HL-60 (cell line): ENCODE measurements around the gene PPP2R2D.
"Not testable (repeated sequence)": the region's sequence is repeated elsewhere in the genome, so short reads cannot be mapped to it uniquely, and the experiment has no call there.

Source experiments
- DNase-seq, 2 experiments: peaks; one replicate each; pipeline ENCODE4 v3.0.0-alpha.2; 2010 to 2020; ENCODE audit warnings: low read depth in 1 of 2, low spot score in 1 of 2
- H3K27ac ChIP-seq: fragments of 250-450 bp; sonication (Bioruptor Pico); replicated peaks from 2 replicates; pipeline ENCODE4 v1.5.1; 2020; ENCODE audit warnings: mild to moderate bottlenecking, moderate library complexity
- H3K27me3 ChIP-seq: fragments of 250-450 bp; sonication (Bioruptor Pico); 2 replicates; pipeline ENCODE4 v1.5.1; 2021; ENCODE audit warnings: mild to moderate bottlenecking, moderate library complexity; ENCODE audit not compliant: insufficient read depth, poor library complexity, severe bottlenecking
- H3K4me3 ChIP-seq: replicated peaks from 2 replicates; pipeline ENCODE4 v1.5.1; 2011; ENCODE audit warnings: mild to moderate bottlenecking, control low read depth, low read length; ENCODE audit not compliant: insufficient read depth
- GABPA ChIP-seq: IDR thresholded peaks from 2 replicates; pipeline ENCODE4 v1.6.1; 2012; ENCODE audit warnings: low read depth
- POLR2AphosphoS5 ChIP-seq: IDR thresholded peaks from 2 replicates; pipeline ENCODE4 v1.6.1; 2012; ENCODE audit warnings: low read depth
- SPI1 ChIP-seq: IDR thresholded peaks from 2 replicates; pipeline ENCODE4 v1.6.1; 2012; ENCODE audit warnings: low read depth, mild to moderate bottlenecking, borderline replicate concordance
- TF ChIP-seq, protein P1 (sequence below): IDR thresholded peaks from 2 replicates; pipeline ENCODE4 v1.6.1; 2012; ENCODE audit warnings: low read depth; ENCODE audit not compliant: insufficient replicate concordance
- TF ChIP-seq, protein P2 (sequence below): IDR thresholded peaks from one replicate; pipeline ENCODE4 v1.5.1; 2011; ENCODE audit warnings: low read length, control low read depth, inconsistent platforms; ENCODE audit not compliant: insufficient read depth

PPP2R2D gene

DNA sequence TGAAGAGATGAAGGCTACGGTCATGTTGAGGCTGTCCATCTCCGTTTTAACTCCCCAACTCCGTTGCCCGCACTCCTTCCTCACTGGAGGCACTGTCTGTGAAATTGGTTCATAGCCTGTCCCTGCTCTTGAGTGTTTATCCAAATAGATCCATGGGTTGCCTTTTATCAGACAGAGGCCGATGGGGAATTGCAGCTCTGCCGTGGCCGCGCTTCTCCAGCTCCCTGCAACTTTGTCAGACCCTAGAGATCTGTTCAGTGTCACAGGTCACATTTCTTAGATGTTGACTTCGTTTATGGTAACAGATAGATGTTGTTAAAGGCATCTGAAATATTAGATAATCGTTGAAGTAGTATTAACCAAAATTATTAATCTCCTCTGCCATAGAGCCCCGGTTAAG, 14.7 kb downstream of the PPP2R2D start:
- H3K27ac ChIP-seq: no peak overlapping the region

DNA sequence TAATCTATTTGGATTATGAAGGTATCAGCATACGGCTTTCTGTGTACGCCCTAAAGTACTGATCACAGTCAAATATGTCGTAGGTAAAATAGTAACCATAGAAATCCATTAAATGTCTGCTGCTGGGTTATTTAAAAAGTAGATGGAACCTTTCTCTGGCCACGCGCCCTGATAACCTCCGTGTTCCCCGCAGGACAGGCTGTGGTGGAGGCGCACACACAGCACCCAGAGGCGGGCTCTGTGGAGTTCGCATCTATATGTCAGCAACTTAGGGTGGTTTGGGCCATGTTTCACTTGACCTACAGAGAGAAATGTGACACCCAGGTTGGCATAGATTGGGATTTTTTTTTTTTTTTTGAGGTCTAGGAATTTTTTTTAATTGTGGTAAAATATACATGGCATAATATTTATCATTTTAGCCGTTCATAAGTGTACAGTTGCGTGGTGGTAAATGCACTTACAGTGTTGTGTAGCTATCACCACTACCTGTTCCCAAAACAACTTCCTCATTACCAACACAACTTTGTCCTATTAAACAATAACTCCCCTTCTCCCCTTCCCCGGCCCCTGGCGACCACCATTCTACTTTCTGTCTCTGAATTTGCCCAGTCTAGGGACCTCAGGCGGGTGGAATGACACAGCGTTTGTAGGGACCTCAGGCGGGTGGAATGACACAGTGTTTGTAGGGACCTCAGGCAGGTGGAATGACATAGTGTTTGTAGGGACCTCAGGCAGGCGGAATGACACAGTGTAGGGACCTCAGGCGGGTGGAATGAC, 15.4 kb downstream of the PPP2R2D start:
- TF ChIP-seq GABPA (no peak), SPI1 (no peak), POLR2AphosphoS5 (no peak)
- TF ChIP-seq, protein P1, sequence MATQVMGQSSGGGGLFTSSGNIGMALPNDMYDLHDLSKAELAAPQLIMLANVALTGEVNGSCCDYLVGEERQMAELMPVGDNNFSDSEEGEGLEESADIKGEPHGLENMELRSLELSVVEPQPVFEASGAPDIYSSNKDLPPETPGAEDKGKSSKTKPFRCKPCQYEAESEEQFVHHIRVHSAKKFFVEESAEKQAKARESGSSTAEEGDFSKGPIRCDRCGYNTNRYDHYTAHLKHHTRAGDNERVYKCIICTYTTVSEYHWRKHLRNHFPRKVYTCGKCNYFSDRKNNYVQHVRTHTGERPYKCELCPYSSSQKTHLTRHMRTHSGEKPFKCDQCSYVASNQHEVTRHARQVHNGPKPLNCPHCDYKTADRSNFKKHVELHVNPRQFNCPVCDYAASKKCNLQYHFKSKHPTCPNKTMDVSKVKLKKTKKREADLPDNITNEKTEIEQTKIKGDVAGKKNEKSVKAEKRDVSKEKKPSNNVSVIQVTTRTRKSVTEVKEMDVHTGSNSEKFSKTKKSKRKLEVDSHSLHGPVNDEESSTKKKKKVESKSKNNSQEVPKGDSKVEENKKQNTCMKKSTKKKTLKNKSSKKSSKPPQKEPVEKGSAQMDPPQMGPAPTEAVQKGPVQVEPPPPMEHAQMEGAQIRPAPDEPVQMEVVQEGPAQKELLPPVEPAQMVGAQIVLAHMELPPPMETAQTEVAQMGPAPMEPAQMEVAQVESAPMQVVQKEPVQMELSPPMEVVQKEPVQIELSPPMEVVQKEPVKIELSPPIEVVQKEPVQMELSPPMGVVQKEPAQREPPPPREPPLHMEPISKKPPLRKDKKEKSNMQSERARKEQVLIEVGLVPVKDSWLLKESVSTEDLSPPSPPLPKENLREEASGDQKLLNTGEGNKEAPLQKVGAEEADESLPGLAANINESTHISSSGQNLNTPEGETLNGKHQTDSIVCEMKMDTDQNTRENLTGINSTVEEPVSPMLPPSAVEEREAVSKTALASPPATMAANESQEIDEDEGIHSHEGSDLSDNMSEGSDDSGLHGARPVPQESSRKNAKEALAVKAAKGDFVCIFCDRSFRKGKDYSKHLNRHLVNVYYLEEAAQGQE: no peak
- TF ChIP-seq, protein P2, sequence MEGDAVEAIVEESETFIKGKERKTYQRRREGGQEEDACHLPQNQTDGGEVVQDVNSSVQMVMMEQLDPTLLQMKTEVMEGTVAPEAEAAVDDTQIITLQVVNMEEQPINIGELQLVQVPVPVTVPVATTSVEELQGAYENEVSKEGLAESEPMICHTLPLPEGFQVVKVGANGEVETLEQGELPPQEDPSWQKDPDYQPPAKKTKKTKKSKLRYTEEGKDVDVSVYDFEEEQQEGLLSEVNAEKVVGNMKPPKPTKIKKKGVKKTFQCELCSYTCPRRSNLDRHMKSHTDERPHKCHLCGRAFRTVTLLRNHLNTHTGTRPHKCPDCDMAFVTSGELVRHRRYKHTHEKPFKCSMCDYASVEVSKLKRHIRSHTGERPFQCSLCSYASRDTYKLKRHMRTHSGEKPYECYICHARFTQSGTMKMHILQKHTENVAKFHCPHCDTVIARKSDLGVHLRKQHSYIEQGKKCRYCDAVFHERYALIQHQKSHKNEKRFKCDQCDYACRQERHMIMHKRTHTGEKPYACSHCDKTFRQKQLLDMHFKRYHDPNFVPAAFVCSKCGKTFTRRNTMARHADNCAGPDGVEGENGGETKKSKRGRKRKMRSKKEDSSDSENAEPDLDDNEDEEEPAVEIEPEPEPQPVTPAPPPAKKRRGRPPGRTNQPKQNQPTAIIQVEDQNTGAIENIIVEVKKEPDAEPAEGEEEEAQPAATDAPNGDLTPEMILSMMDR: no peak
- H3K27me3 ChIP-seq: no peaks in the 10 kb centered on the region

More for the DNA sequence above, 14.7 kb downstream of the PPP2R2D start:
- no peak for DNase-seq
- H3K4me3 ChIP-seq: no peak overlapping the region
- H3K27me3 ChIP-seq: no peaks in the 10 kb centered on the region
- TF ChIP-seq GABPA: no peak
- TF ChIP-seq, protein P1: no peak
- TF ChIP-seq, protein P2: no peak
- TF ChIP-seq POLR2AphosphoS5: no peak
- no peak for TF ChIP-seq SPI1

GRCh38 chr10:131916767-131917160, 16.0 kb downstream of the PPP2R2D start:
- not testable (repeated sequence) for H3K27ac ChIP-seq, H3K27me3 ChIP-seq, H3K4me3 ChIP-seq, DNase-seq

More for the DNA sequence above, 15.4 kb downstream of the PPP2R2D start:
- no peak for DNase-seq
- H3K27ac ChIP-seq: no peak overlapping the region
- no peak overlapping the region for H3K4me3 ChIP-seq

DNA sequence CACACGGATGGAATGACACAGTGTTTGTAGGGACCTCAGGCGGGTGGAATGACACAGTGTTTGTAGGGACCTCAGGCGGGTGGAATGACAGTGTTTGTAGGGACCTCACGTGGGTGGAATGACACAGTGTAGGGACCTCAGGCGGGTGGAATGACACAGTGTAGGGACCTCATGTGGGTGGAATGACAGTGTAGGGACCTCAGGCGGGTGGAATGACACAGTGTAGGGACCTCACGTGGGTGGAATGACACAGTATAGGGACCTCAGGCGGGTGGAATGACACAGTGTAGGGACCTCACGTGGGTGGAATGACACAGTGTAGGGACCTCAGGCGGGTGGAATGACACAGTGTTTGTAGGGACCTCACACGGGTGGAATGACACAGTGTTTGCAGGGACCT, 16.7 kb downstream of the PPP2R2D start:
- DNase-seq, H3K27ac ChIP-seq, H3K4me3 ChIP-seq, H3K27me3 ChIP-seq: not testable (repeated sequence)

- DNase-seq, H3K4me3 ChIP-seq, H3K27me3 ChIP-seq, H3K27ac ChIP-seq: not testable (repeated sequence)
Measured at GRCh38 chr10:131919461-131919860, 18.7 kb downstream of the PPP2R2D start.
